Measurements from ENCODE around the gene AURKAIP1.
"Not testable (repeated sequence)": the region's sequence is repeated elsewhere in the genome, so short reads cannot be mapped to it uniquely, and the experiment has no call there.

Gene AURKAIP1

GRCh38 chr1:1374929-1375662 is at the start of gene AURKAIP1:
TSS of gene AURKAIP1 (minus strand) at chr1:1375207. CDS start at chr1:1374756, 451 bp downstream.
- DNase-seq, result peak; percentile 96

DNA sequence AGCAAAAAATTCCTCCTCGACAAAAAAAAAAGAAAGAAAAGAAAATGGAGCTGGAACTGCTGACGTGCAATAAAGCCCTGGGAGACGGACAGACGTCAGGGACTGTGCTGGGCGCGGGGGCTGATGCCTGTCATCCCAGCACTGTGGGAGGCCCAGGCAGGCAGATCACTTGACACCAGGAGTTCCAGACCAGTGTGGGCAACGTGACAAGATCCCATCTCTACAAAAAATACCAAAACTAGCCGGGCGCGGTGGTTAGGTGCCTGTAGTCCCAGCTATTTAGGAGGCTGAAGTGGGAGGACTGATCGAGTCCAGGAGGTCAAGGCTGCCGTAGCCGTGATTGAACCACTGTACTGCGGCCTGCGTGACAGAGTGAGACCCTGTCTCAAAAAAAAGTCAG is 49.7 kb upstream of the AURKAIP1 start:
- no peak for DNase-seq

DNA sequence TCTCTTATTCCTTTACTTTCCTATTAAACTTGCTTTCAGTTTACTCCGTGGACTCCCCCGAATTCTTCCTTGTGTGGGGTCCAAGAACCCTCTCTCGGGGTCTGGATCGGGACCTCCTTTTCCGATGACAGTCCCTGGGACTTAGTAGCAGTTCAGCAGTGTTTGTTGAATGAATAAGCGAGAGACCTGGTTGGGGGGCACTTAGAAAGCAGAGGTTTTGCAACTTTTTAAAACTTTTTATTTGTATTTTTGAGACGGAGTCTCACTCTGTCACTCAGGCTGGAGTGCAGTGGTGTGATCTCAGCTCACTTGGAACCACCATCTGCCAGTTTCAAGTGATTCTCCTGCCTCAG is 48.2 kb upstream of the AURKAIP1 start:
- no peak for DNase-seq

GRCh38 chr1:1422465-1423244 is 47.6 kb upstream of the AURKAIP1 start:
- DNase-seq, result no peak

- DNase-seq, result no peak
Observed at GRCh38 chr1:1421907-1422464, 47.0 kb upstream of the AURKAIP1 start.

- DNase-seq, result peak; percentile 71
Observed at GRCh38 chr1:1421147-1421906, 46.3 kb upstream of the AURKAIP1 start, which contains the start of gene ANKRD65. TSS of gene ANKRD65 (minus strand) at chr1:1421276. CDS start at chr1:1421005, 271 bp downstream.

- no peak for DNase-seq
Observed at GRCh38 chr1:1420654-1421141, 45.7 kb upstream of the AURKAIP1 start.

DNA sequence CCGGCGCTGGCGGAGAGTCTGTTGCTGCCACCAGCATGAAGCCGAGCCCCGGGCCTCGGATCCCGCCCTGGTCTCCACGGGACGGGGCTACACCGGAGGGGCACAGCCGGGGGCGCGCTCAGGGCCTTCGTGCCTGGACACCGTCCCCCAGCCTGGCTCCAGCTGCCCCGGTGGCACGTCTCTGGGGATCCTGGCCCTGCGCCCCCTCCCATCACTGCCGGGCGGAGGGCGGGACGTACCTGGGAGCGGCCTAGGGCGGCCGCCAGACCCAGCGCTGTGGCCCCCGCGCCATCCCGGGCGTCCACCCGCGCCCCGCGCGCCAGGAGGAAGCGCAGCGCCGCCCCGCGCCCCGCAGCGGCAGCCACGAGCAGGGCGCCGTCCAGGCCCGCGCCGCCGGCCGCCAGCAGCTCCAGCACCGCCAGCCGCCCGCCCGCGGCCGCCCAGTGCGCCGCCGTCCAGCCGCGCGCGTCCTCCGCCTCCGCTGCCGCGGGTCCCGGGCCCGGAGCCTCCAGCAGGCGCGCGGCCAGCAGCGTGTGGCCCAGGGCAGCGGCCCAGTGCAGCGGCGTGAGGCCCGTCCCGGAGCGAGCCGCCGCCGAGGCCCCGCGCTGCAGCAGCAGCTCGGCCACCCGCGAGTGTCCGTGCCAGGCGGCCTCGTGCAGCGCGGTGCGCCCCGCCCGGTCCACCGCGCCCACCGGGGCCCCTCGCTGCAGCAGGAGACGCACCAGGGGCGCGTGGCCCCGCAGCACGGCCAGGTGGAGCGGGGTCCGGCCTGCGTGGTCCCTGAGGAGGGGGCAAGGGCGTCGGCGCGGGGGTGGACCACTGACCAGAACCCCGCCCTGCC is 45.0 kb upstream of the AURKAIP1 start:
- DNase-seq, result no peak

- no peak for DNase-seq
Observed at GRCh38 chr1:1419363-1419812, 44.4 kb upstream of the AURKAIP1 start.

DNA sequence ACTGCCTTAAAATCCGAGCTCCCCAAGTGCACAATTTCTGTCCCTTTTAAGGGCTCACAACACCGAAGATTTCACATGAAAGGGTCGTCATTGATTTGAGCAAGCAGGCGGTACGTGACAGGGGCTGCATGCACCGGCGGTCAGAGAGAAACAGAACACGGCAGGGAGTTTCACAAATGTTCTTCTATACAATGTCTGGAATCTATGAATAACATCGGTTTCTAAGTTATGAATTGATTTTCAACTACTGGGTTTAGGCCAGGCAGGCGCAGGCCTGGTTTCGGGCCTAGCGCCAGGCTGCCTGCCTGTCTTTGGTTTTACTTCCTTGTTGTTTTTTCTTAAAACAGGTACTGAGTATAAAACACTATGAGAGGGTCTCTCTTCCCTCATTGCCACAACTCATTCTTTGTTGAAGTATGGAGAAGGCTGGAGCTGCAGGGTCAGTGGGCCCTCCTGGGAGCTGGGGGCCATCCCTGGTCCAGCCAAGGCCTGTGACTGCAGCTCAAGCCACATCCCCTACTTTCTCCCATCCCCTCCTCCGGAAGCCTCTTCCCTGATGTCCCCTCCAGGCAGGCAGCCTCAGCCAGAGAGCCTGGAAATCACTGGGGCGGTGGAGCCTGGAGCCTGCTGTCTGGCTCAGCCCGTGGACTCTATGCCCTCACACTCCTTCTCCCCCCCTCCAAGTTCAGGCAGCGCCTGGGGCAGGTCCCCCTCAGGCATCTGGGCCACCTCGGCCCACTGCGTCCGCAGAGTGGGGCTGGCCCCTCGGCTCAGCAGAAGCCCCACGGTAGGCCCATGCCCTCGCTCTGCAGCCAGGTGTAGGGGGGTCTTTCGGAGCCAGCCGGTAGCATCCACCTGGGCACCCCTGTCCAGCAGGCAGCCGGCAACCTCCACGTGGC is 43.7 kb upstream of the AURKAIP1 start:
- no peak for DNase-seq

DNA sequence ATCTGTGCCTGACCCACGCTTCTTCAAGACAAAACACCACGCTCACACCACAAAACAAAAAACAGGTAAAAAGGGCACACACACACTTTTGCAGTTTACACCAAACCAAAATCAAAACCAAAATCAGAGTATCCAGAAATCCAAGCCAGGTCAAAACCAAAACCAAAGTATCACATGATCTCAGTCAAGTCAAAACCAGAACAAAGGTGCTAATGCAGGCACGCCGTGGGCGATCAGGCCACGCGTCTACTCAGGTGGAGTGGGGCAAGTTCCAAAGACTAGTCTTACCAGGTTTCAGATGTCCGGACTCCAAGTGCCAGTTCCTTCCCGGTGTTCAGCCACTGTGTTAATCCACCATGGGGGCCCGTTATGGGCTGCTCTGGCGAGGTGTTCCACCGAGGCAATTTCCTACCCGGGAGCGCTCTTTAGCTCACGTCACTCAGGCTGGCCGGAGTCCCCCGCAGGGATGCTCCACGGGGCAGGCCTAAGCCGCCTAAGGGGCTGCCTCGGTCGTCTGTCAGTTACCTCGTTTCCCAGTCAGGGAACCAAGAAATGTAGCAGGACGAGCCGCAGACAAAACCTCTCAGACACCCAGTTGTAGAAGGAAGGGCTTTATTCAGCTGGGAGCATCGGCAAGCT is 42.9 kb upstream of the AURKAIP1 start:
- DNase-seq, result not testable (repeated sequence)

DNA sequence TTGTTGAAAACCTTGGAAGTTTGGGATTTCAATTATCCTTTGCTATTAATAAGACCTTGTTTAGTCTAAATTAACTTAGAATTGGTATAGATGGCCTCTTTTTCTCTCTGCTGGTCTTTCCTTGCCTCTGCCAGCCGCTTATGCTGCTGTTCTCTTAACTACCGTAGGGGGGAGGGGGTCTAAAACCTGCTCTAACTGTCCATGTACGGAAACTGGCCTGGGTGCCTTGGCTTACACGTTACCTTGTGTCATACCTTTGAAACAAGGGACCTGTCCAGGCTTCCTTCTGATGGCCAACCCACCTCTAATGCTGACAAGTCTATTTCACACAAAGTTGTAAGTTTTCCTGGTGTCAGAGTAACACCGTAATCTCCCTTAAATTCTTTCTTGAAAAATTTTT is 42.4 kb upstream of the AURKAIP1 start:
- not testable (repeated sequence) for DNase-seq

- no peak for DNase-seq
Observed at GRCh38 chr1:1415751-1416150, 40.7 kb upstream of the AURKAIP1 start.

DNA sequence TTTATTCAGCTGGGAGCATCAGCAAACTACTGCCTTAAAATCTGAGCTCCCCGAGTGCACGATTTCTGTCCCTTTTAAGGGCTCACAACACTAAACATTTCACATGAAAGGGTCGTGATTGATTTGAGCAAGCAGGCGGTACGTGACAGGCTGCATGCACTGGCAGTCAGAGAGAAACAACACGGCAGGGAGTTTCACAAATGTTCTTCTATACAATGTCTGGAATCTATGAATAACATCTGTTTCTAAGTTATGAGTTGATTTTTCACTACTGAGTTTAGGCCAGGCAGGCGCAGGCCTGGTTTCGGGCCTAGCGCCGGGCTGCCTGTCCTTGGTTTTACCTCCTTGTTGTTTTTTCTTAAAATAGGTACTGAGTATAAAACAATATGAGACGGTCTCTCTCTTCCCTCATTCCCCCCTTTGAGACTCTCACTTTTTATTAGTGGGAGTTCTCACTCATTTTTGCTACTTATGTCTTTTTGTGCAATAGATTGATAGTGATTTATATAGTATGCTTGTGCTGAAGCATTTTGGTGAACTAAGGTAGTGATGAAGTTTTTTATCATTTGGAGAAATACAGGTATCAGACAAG is 37.4 kb upstream of the AURKAIP1 start:
- not testable (repeated sequence) for DNase-seq

DNA sequence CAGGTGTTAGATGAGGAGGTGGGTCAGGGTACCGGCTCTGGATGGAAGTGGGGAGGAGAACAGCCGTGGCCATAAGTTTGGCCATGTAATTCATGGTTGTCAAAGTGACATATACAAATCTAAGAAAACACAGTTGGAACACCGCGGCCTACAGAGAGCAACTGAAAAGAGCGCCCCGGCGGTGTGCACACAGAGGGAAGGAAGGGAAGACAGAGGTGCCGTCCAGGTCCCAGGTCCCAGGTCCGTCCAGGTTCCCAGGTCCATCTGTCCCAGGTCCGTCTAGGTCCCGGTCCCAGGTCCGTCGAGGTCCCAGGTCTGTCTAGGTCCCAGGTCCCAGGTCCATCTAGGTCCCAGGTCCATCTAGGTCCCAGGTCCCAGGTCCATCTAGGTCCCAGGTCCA is 36.6 kb upstream of the AURKAIP1 start:
- DNase-seq, result no peak

DNA sequence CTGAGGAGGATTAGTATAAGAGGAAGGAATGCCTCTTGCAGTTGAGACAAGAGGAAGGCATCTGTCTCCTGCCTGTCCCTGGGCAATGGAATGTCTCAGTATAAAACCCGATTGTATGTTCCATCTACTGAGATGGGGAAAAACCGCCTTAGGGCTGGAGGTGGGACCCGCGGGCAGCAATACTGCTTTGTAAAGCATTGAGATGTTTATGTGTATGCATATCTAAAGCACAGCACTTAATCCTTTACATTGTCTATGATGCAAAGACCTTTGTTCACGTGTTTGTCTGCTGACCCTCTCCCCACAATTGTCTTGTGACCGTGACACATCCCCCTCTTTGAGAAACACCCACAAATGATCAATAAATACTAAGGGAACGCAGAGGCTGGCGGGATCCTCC is 35.2 kb upstream of the AURKAIP1 start:
- DNase-seq, result not testable (repeated sequence)

DNA sequence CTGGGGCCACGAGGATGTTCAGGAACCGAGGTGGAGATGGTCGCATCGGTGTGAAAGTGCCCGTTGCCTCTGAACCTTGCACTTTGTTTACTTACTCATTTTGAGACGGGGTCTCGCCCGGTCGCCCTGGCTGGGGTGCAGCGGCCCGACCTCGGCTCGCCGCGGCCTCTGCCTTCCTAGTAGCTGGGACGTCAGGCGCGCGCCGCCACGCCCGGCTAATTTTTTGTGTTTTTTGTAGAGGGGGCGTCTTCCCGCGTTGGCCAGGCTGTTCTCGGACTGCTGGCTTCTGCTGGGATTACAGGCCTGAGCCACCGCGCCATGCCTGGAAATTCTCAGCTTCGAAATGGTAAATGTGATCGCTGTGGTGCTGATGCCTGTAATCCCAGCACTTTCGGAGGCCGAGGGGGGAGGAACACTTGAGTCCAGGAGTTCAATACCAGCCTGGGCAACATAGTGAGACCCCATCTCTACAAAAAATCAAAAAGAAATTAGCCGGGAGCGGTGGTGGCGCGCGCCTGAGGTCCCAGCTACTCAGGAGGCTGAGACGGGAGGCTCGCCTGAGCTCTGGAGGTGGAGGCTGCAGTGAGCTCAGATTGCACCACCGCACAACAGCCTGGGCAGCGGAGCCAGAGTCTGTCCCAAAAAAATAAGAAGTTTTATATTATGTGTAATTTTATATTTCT is 32.8 kb upstream of the AURKAIP1 start:
- DNase-seq, result no peak

GRCh38 chr1:1406821-1407635 is 32.0 kb upstream of the AURKAIP1 start, which contains the start of gene MRPL20:
TSS of gene MRPL20 (minus strand) at chr1:1407293. CDS start at chr1:1407217, 76 bp downstream.
- DNase-seq, result peak; percentile 74

All from SHP77 treated with DMSO at 0.1 percent for 48 hours (cell line).